Spleen (tissue), 7 donors: ENCODE data around the gene KRT17.

Experiments
- CTCF ChIP-seq, 11 experiments: fragments of 200-600 bp in 7 of 11; fragments of 450-650 bp in 4 of 11; sonication (generic) in 4 of 11; IDR thresholded peaks in 8 of 11; conservative IDR thresholded peaks in 3 of 11; 1 replicate in 7 of 11; 2 replicates in 4 of 11; pipeline versions ENCODE4 v1.4.0 to v1.8.0; 2016 to 2021; ENCODE audit warnings: antibody characterized with exemption in 11 of 11, inconsistent platforms in 4 of 11, mild to moderate bottlenecking in 1 of 11
- POLR2A ChIP-seq, 3 donors: fragments of 450-650 bp; IDR thresholded peaks; one replicate each; pipeline ENCODE4 v1.5.1; 2017; ENCODE audit warnings: antibody characterized with exemption in 3 of 3, mild to moderate bottlenecking in 1 of 3
- POLR2AphosphoS5 ChIP-seq, 3 donors: sonication (generic); formaldehyde crosslinking; IDR thresholded peaks; one replicate each; pipeline ENCODE4 v1.5.1; 2017; ENCODE audit warnings: antibody characterized with exemption in 3 of 3
- donor health status: DM: no; HTN: no; CAD: no; lungs with moderate emphysema.
- donor health status: DM: no; HTN: no; CAD: no.
- donor health status: DM: no; HTN: no; CAD: no.

- TF ChIP-seq CTCF (IDR thresholded peaks at IDR 0.05 in 8 of 11, conservative IDR thresholded peaks at IDR 0.05 in 3 of 11) (no peak), POLR2AphosphoS5 (IDR thresholded peaks at IDR 0.05) (no peak), POLR2A (IDR thresholded peaks at IDR 0.05) (no peak)
Observed at GRCh38 chr17:41642252-41643156, 18.1 kb upstream of the KRT17 start.
